ENCODE measurements around the gene KIRREL3. TPM values are rescaled to one million over a fixed set of nuclear protein-coding genes. Genes with fewer than 3 reads are reported as not detected.

The KIRREL3 gene
- total RNA-seq, 1 experiment from 2014 or later = 0.44 TPM

GRCh38 chr11:126925321-126926093 lies 75.1 kb downstream of the KIRREL3 start:
- Histone ChIP-seq H3K4me3 (ENCODE audit: low read length) (no peak overlapping the region), H3K27me3 (ENCODE audit: low read length) (no peaks in the 10 kb centered on the region), H3K9ac (ENCODE audit: low read length) (no peak overlapping the region), H3F3A (ENCODE audit: low read length, unreplicated experiment) (no peaks in the 10 kb centered on the region), H4K20me1 (ENCODE audit: low read length) (no peaks in the 10 kb centered on the region), H3K79me2 (ENCODE audit: low read length) (no peaks in the 10 kb centered on the region), H3K9me3 (ENCODE audit: low read length) (no peaks in the 10 kb centered on the region), H2AFZ (ENCODE audit: low read length) (no peak overlapping the region), H3K27ac (ENCODE audit: low read length) (no peak overlapping the region), H3K36me3 (ENCODE audit: low read depth, low read length) (no peaks in the 10 kb centered on the region), H3K9me2 (replicated peaks; ENCODE audit: low read length) (no peaks in the 10 kb centered on the region), H3K4me1 (ENCODE audit: insufficient read depth, low read length) (no peaks in the 10 kb centered on the region), H3K4me2 (ENCODE audit: low read length) (no peak overlapping the region)
- no TSS peak for BruUV-seq (replicated peaks)
- TF ChIP-seq, protein P1, sequence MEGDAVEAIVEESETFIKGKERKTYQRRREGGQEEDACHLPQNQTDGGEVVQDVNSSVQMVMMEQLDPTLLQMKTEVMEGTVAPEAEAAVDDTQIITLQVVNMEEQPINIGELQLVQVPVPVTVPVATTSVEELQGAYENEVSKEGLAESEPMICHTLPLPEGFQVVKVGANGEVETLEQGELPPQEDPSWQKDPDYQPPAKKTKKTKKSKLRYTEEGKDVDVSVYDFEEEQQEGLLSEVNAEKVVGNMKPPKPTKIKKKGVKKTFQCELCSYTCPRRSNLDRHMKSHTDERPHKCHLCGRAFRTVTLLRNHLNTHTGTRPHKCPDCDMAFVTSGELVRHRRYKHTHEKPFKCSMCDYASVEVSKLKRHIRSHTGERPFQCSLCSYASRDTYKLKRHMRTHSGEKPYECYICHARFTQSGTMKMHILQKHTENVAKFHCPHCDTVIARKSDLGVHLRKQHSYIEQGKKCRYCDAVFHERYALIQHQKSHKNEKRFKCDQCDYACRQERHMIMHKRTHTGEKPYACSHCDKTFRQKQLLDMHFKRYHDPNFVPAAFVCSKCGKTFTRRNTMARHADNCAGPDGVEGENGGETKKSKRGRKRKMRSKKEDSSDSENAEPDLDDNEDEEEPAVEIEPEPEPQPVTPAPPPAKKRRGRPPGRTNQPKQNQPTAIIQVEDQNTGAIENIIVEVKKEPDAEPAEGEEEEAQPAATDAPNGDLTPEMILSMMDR (conservative IDR thresholded peaks at IDR 0.05; ENCODE audit: low read depth, low read length) = no peak
- TF ChIP-seq EZH2phosphoT487 (IDR thresholded peaks at IDR 0.05; ENCODE audit: borderline replicate concordance, low read length) (no peak), EZH2 (IDR thresholded peaks at IDR 0.05; ENCODE audit: low read length, unreplicated experiment) (no peak)
- ChIA-PET CTCF (no interaction called here), POLR2A (ENCODE audit: unreplicated experiment) (no interaction called here)
- intact Hi-C loops (cut with micrococcal nuclease) = no loop called here
- peak; percentile 48 for DNase-seq
- ATAC-seq = no peak

DNA sequence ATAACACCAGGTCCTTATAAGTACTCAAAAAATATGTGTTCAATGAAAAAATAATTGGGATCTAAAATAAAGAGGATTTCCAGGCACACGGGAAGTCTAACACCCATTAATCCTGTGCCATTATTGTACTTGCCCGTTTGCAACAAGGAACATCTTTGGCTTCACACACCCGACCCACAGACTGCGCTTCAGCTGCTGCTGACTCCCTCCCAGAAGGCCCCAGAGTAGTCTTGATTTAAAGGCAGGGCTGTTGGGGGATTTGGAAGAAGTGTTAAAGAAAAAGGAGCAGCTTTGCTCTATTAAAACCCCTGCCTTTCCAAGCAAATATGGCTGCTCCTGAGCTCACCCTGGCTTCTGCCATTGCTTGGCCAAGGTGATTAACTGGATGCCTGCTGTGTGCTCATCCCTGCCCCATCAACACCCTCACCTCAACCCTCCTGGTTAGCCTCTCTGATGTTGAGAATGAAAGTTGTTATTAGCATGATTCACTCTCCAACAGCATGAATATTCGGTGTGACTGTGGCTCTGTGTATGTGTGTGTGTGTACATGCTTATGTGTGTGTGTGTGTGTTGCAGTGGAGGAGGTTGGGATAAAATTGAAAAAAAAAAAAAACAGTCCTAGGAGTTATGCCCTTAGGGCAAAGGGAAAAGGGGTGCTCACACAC lies 76.1 kb downstream of the KIRREL3 start:
- Histone ChIP-seq H3K27me3 (ENCODE audit: low read length) (no peaks in the 10 kb centered on the region), H4K20me1 (ENCODE audit: low read length) (no peaks in the 10 kb centered on the region), H3K9ac (ENCODE audit: low read length) (no peak overlapping the region), H2AFZ (ENCODE audit: low read length) (no peak overlapping the region), H3K9me2 (replicated peaks; ENCODE audit: low read length) (no peaks in the 10 kb centered on the region), H3K4me3 (ENCODE audit: low read length) (no peak overlapping the region), H3K4me1 (ENCODE audit: insufficient read depth, low read length) (no peaks in the 10 kb centered on the region), H3K79me2 (ENCODE audit: low read length) (no peaks in the 10 kb centered on the region), H3K36me3 (ENCODE audit: low read depth, low read length) (no peaks in the 10 kb centered on the region), H3K27ac (ENCODE audit: low read length) (no peak overlapping the region), H3K4me2 (ENCODE audit: low read length) (no peak overlapping the region), H3K9me3 (ENCODE audit: low read length) (no peaks in the 10 kb centered on the region), H3F3A (ENCODE audit: low read length, unreplicated experiment) (no peaks in the 10 kb centered on the region)
- TF ChIP-seq, protein P1 (conservative IDR thresholded peaks at IDR 0.05; ENCODE audit: low read depth, low read length) = no peak
- TF ChIP-seq EZH2phosphoT487 (IDR thresholded peaks at IDR 0.05; ENCODE audit: borderline replicate concordance, low read length) = no peak
- no peak for TF ChIP-seq EZH2 (IDR thresholded peaks at IDR 0.05; ENCODE audit: low read length, unreplicated experiment)
- ATAC-seq = no peak
- DNase-seq = no peak
- no TSS peak for BruUV-seq (replicated peaks)
- intact Hi-C loops (cut with micrococcal nuclease) = no loop called here
- POLR2A ChIA-PET (ENCODE audit: unreplicated experiment) = no interaction called here
- CTCF ChIA-PET = no interaction called here

DNA sequence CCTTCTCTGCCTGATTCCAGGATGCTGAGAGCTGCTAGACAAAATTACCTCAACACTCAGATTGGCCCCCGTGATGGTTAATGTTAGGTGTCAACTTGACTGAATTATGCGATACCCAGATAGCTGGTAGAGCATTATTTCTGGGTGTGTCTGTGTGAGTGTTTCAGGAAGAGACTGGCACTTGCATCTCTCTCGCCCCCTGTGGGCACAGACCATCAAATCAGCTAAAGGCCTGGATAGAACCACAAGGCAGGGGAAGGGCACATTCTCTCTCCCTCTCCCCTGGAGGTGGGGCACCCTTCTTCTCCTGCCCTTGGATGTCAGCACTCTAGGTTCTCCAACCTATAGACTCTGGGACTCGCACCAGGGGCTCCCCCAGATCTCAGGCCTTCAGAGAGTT lies 79.7 kb downstream of the KIRREL3 start:
- Histone ChIP-seq H3K27ac (ENCODE audit: low read length) (no peak overlapping the region), H3K4me3 (ENCODE audit: low read length) (no peak overlapping the region), H2AFZ (ENCODE audit: low read length) (no peak overlapping the region), H3K9me2 (replicated peaks; ENCODE audit: low read length) (no peaks in the 10 kb centered on the region), H4K20me1 (ENCODE audit: low read length) (no peaks in the 10 kb centered on the region), H3K79me2 (ENCODE audit: low read length) (no peaks in the 10 kb centered on the region), H3K9ac (ENCODE audit: low read length) (no peak overlapping the region), H3K36me3 (ENCODE audit: low read depth, low read length) (no peaks in the 10 kb centered on the region), H3F3A (ENCODE audit: low read length, unreplicated experiment) (no peaks in the 10 kb centered on the region), H3K4me2 (ENCODE audit: low read length) (no peak overlapping the region), H3K27me3 (ENCODE audit: low read length) (no peaks in the 10 kb centered on the region), H3K4me1 (ENCODE audit: insufficient read depth, low read length) (peaks cover 10% of the 10 kb centered on the region), H3K9me3 (ENCODE audit: low read length) (no peaks in the 10 kb centered on the region)
- no TSS peak for BruUV-seq (replicated peaks)
- no peak for DNase-seq
- POLR2A ChIA-PET (ENCODE audit: unreplicated experiment) = no interaction called here
- no peak for TF ChIP-seq EZH2phosphoT487 (IDR thresholded peaks at IDR 0.05; ENCODE audit: borderline replicate concordance, low read length)
- TF ChIP-seq EZH2 (IDR thresholded peaks at IDR 0.05; ENCODE audit: low read length, unreplicated experiment) = no peak
- TF ChIP-seq, protein P1 (conservative IDR thresholded peaks at IDR 0.05; ENCODE audit: low read depth, low read length) = no peak
- no peak for ATAC-seq
- CTCF ChIA-PET = no interaction called here
- intact Hi-C loops (cut with micrococcal nuclease) = no loop called here

All from PC-3 (cell line).